Measurements from ENCODE around the gene JMJD1C.

GRCh38 chr10:63383141-63383540, 82.6 kb downstream of the JMJD1C start:
- TF ChIP-seq RAD21 (IDR thresholded peaks at IDR 0.05; ENCODE audit: insufficient read depth, low read depth, low read length) = no peak
- no peak for TF ChIP-seq MAX (IDR thresholded peaks at IDR 0.05; ENCODE audit: low read depth, low read length)
- no peak for TF ChIP-seq FOS (IDR thresholded peaks at IDR 0.05; ENCODE audit: borderline replicate concordance, extremely low read depth, insufficient read length)
- no peak for TF ChIP-seq BHLHE40 (IDR thresholded peaks at IDR 0.05; ENCODE audit: borderline replicate concordance in 1 of 2, low read depth in 2 of 2, low read length in 1 of 2)
- TF ChIP-seq CTCF (IDR thresholded peaks at IDR 0.05 in 2 of 3, conservative IDR thresholded peaks at IDR 0.05 in 1 of 3; ENCODE audit: control insufficient read depth in 2 of 3, extremely low read depth in 1 of 3, insufficient read depth in 1 of 3, low read depth in 3 of 3, low read length in 3 of 3) = no peak
- no peak for TF ChIP-seq POLR2A (IDR thresholded peaks at IDR 0.05; ENCODE audit: low read depth, low read length)
- no peak for TF ChIP-seq TCF7 (IDR thresholded peaks at IDR 0.05; ENCODE audit: borderline replicate concordance)
- TF ChIP-seq SUZ12 (IDR thresholded peaks at IDR 0.05; ENCODE audit: unreplicated experiment) = no peak
- TF ChIP-seq EGR1 (IDR thresholded peaks at IDR 0.05; ENCODE audit: borderline replicate concordance in 1 of 2, low read depth in 2 of 2, low read length in 2 of 2) = no peak
- no peak for TF ChIP-seq JUNB (IDR thresholded peaks at IDR 0.05)
- no peak for TF ChIP-seq ZBTB33 (IDR thresholded peaks at IDR 0.05)
- TF ChIP-seq EP300 (IDR thresholded peaks at IDR 0.05; ENCODE audit: borderline replicate concordance in 1 of 2, control insufficient read depth in 1 of 2, low read depth in 2 of 2, low read length in 2 of 2) = no peak
- TF ChIP-seq GABPA (IDR thresholded peaks at IDR 0.05; ENCODE audit: low read depth) = no peak
- no peak for TF ChIP-seq PBX3 (IDR thresholded peaks at IDR 0.05; ENCODE audit: insufficient replicate concordance, low read depth, low read length)

All from GM12878 (cell line).